GM12878 (cell line): ENCODE measurements around the gene EVI5L.

Experiments
- TF ChIP-seq, protein P1 (sequence below): IDR thresholded peaks from 2 replicates; pipeline ENCODE4 v1.6.1; 2012; ENCODE audit warnings: low read depth, low read length, improper control_type of control experiment
- TF ChIP-seq, protein P2 (sequence below): IDR thresholded peaks from 2 replicates; pipeline ENCODE4 v1.6.1; 2011; ENCODE audit warnings: mild to moderate bottlenecking, low read depth, low read length, moderate library complexity; ENCODE audit not compliant: insufficient replicate concordance

DNA sequence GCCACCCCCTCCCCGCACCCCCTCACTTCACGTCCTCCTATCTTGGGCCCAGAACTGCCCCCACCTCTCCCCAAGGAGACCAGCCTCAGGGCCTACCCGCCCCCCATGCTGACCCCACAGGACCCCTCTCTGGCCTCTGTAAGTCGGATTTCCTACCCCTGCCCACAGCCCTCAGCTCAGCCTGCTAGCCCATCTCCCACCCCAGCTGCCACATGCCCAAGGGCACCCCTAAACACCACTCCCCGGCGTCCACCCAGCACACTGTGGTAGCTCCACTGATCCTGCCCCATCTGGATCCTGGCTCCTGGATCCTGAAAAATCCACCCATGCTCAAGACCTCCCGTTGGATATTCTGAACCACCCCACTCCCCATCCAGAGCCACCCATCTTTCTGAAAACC is 805 bp downstream of the EVI5L start:
- TF ChIP-seq, protein P1, sequence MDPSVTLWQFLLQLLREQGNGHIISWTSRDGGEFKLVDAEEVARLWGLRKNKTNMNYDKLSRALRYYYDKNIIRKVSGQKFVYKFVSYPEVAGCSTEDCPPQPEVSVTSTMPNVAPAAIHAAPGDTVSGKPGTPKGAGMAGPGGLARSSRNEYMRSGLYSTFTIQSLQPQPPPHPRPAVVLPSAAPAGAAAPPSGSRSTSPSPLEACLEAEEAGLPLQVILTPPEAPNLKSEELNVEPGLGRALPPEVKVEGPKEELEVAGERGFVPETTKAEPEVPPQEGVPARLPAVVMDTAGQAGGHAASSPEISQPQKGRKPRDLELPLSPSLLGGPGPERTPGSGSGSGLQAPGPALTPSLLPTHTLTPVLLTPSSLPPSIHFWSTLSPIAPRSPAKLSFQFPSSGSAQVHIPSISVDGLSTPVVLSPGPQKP: no peak
- TF ChIP-seq, protein P2, sequence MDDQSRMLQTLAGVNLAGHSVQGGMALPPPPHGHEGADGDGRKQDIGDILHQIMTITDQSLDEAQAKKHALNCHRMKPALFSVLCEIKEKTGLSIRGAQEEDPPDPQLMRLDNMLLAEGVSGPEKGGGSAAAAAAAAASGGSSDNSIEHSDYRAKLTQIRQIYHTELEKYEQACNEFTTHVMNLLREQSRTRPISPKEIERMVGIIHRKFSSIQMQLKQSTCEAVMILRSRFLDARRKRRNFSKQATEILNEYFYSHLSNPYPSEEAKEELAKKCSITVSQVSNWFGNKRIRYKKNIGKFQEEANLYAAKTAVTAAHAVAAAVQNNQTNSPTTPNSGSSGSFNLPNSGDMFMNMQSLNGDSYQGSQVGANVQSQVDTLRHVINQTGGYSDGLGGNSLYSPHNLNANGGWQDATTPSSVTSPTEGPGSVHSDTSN: no peak
